T-helper 1 cell treated with Interleukin-12 subunit alpha and Interleukin-12 subunit beta and Interleukin-4 antibody, amounts not matched to agents 30 μg/mL and 1 μg/mL, for 36 hours (primary cell): ENCODE data around the gene HK1.
"Not testable (repeated sequence)": the region's sequence is repeated elsewhere in the genome, so short reads cannot be mapped to it uniquely, and the experiment has no call there.

Source experiments
- H3K27ac Mint-ChIP-seq: one replicate; pipeline ENCODE4 v1.8.0; 2021; ENCODE audit warnings: mild to moderate bottlenecking, mixed read lengths
- H3K27me3 Mint-ChIP-seq: one replicate; pipeline ENCODE4 v1.8.0; 2021; ENCODE audit warnings: low read depth, mixed read lengths
- H3K36me3 Mint-ChIP-seq: one replicate; pipeline ENCODE4 v1.8.0; 2021; ENCODE audit warnings: low read depth, mixed read lengths
- H3K4me1 Mint-ChIP-seq: one replicate; pipeline ENCODE4 v1.8.0; 2021; ENCODE audit warnings: low read depth, mixed read lengths
- H3K4me3 Mint-ChIP-seq: one replicate; pipeline ENCODE4 v1.8.0; 2021; ENCODE audit warnings: mild to moderate bottlenecking, moderate library complexity, mixed read lengths
- H3K9me3 Mint-ChIP-seq: one replicate; pipeline ENCODE4 v1.8.0; 2021; ENCODE audit warnings: mixed read lengths

HK1 gene

GRCh38 chr10:69435966-69436520 is 157.7 kb downstream of the HK1 start:
- no peaks in the 10 kb centered on the region for H3K4me1 Mint-ChIP-seq
- H3K4me3 Mint-ChIP-seq = no peak overlapping the region
- H3K36me3 Mint-ChIP-seq = no peaks in the 10 kb centered on the region
- H3K27ac Mint-ChIP-seq = no peak overlapping the region
- peaks cover 10% of the 10 kb centered on the region for H3K27me3 Mint-ChIP-seq
- H3K9me3 Mint-ChIP-seq = no peaks in the 10 kb centered on the region

- Mint-ChIP-seq H3K27ac (no peak overlapping the region), H3K36me3 (no peaks in the 10 kb centered on the region), H3K4me3 (no peak overlapping the region), H3K9me3 (no peaks in the 10 kb centered on the region), H3K27me3 (peaks cover 11% of the 10 kb centered on the region), H3K4me1 (no peaks in the 10 kb centered on the region)
Observed at GRCh38 chr10:69437321-69438259, 159.3 kb downstream of the HK1 start.

DNA sequence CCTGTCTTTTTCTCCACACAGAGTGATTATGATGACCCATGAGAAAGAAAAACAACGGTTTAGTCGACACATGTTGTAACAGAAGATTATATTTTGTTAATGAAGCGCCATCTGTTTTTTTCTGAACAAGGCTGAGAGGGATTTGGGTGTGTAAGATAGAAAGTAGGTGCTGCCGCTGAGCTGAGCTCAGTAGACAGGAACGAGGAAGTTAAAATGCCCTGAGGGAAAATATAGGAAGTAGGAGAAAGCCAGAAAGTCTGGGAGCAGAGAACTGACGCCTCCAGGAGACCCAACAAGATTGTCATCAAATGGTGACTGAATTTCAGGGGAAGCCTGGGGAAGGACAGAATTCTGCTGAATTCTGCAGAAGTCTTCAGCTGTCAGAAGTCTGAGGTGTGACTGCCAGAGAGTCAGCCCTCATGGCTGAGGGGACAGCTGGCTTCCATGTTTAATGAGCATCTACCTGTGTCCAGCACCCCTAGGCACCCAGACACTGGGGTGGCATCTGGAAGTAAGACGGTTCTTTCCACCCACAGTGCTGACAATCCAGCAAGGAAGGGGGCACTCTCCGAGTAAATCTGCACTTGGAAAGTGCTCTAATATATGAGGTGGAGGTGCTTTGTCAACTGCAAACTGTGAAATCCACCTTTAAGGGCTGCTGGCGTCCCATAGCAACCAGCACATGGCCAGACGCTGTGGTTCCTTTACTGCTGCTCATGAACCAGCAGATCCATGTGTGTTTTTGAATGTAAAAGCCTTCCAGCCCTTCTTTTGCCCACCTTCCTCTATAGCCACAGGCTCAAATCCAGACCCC is 160.4 kb downstream of the HK1 start:
- H3K27me3 Mint-ChIP-seq = peaks cover 18% of the 10 kb centered on the region
- H3K27ac Mint-ChIP-seq = no peak overlapping the region
- no peaks in the 10 kb centered on the region for H3K36me3 Mint-ChIP-seq
- no peaks in the 10 kb centered on the region for H3K4me1 Mint-ChIP-seq
- H3K4me3 Mint-ChIP-seq = no peak overlapping the region
- no peaks in the 10 kb centered on the region for H3K9me3 Mint-ChIP-seq

DNA sequence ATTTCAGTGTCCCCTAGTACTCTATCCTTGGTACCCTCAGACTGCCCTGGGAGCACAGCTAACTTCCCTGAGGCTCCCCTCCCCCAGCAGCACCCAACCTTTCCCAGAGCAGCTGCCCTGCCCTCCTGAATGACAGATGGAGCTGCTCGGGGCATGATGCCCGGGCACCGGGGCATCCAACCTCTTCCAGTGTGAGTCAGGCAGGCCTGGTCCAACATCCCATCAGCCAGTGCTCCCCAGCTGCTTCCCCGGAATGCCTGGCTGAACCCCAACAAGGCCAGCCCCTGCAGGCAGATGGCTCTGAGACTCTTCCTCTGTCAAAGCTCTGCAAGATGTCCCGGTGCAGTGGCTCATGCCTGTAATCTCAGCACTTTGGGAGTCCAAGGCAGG is 161.0 kb downstream of the HK1 start:
- H3K27me3 Mint-ChIP-seq = peaks cover 18% of the 10 kb centered on the region

DNA sequence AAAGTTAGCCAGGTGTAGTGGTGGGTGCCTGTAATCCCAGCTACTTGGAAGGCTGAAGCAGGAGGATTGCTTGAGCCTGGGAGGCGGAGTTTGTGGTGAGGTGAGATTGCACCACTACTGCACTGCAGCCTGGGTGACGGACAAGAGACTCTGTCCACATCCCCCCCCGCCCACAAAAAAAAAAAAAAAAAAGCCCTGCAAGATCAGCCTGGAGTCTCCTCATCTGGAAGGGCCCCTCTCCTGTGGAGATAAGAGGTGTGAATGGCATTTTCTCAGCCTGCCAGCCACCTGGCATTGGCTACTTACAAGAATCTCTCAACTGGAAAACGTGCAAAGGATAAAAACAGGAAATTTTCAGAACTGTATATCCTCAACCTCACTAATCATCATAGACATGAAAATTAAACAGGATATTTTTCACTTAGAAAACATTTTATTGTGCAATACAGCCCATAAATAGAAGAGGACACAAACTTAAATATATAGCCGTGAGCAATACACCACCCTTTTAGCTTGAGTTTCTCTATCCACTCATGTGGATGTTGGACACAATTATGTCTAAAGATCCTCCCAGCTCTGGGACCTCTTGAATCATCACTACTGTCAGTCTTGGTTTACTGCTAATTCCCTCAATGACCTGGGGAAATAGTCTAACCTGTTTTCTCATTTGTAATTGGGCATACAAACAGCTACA is 161.7 kb downstream of the HK1 start:
- H3K9me3 Mint-ChIP-seq = no peaks in the 10 kb centered on the region

More for the DNA sequence above, 161.0 kb downstream of the HK1 start:
- Mint-ChIP-seq H3K9me3 (no peaks in the 10 kb centered on the region), H3K27ac (no peak overlapping the region), H3K4me3 (no peak overlapping the region), H3K4me1 (no peaks in the 10 kb centered on the region), H3K36me3 (no peaks in the 10 kb centered on the region)

DNA sequence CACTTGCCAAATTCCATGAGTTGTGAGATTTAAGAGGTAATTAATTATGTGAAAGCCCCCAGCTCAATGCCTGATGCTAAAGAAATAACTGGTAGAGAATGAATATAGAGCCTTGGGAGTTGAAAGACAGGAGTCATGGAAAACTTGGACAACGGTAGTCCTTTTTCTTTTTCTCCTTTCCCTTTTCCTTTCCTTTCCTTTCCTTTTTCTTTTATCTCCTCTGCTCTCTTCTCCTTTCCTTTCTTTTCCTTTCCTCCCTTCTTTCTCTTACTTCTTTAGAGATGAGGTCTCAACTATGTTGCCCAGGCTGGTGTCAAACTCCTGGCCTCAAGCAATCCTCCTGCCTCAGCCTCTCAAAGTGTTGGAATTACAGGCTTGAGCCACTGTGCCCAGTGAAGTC is 165.1 kb downstream of the HK1 start:
- Mint-ChIP-seq H3K4me3 (no peak overlapping the region), H3K27me3 (peaks cover 18% of the 10 kb centered on the region), H3K9me3 (no peaks in the 10 kb centered on the region), H3K27ac (no peak overlapping the region), H3K36me3 (no peaks in the 10 kb centered on the region), H3K4me1 (peaks cover 3% of the 10 kb centered on the region)

More for the DNA sequence above, 161.7 kb downstream of the HK1 start:
- Mint-ChIP-seq H3K36me3 (no peaks in the 10 kb centered on the region), H3K27ac (no peak overlapping the region), H3K4me1 (no peaks in the 10 kb centered on the region), H3K27me3 (peaks cover 18% of the 10 kb centered on the region), H3K4me3 (no peak overlapping the region)

DNA sequence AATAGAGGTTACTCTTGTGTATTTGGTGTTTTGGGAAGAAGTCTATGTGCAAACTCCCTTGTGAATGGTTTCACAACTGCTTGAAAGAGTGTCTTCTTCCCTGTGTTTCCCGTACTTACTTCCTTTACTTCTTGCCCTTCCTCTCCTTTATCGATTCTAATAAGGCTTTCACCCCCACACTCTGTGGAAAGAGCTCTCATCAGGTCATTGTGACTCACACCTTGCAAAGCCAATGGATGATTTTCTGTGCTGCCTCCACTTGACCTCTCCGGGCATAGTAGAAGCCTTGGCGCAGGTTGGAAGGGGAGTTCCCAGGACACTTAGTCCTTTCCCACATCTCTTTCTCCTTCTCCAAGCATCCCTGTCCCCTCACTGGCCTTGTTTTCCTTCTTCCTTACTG is 166.7 kb downstream of the HK1 start:
- Mint-ChIP-seq H3K27me3 (peaks cover 12% of the 10 kb centered on the region), H3K4me1 (peaks cover 11% of the 10 kb centered on the region), H3K36me3 (no peaks in the 10 kb centered on the region), H3K4me3 (no peak overlapping the region), H3K27ac (no peak overlapping the region), H3K9me3 (no peaks in the 10 kb centered on the region)

DNA sequence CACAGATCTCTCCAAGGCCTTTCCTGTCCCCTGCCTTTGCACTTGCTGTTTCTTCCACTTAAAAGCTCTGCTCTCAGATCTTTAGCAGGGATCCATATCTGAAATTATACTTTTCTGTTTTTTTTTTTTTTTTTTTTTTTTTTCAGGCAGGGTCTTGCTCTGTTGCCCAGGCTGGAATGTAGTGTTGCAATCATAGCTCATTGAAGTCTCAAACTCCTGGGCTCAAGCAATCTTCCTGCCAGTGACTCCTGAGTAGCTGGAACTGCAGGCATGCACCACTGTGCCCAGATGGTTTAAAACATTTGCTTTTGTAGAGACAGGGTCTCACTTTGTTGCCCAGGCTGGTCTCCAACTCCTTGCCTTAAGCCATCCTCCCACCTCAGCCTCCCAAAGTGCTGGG is 167.9 kb downstream of the HK1 start:
- H3K9me3 Mint-ChIP-seq = no peaks in the 10 kb centered on the region
- no peak overlapping the region for H3K4me3 Mint-ChIP-seq
- peaks cover 10% of the 10 kb centered on the region for H3K27me3 Mint-ChIP-seq
- H3K27ac Mint-ChIP-seq = peak overlapping the region; percentile 8
- H3K4me1 Mint-ChIP-seq = peaks cover 15% of the 10 kb centered on the region
- no peaks in the 10 kb centered on the region for H3K36me3 Mint-ChIP-seq

DNA sequence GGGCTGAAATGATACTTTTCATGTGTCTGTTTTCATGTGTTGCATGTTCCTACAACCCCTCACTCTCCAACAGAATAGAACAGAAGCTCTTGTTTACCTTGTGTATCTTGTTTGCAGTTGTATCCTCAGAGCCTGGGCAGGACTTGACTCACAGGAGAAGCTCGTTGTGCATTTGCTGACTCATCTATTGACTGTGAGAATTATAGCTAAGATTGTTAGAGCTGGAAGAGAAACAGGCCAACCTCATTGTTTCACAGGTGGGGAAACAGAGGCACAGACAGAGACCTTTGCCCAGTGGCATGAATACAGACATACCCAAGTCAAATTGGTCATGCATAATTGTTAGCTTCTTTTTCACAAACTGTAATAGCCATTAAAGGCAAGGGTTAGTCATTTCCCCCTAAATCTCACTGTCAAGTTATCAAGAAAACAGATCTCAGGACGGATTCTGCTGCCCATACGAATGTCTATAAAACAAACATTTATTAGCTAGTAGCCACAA is 168.4 kb downstream of the HK1 start:
- Mint-ChIP-seq H3K27ac (peak overlapping the region; percentile 8), H3K27me3 (peaks cover 9% of the 10 kb centered on the region), H3K4me3 (no peak overlapping the region), H3K9me3 (no peaks in the 10 kb centered on the region), H3K36me3 (no peaks in the 10 kb centered on the region), H3K4me1 (peaks cover 15% of the 10 kb centered on the region)

DNA sequence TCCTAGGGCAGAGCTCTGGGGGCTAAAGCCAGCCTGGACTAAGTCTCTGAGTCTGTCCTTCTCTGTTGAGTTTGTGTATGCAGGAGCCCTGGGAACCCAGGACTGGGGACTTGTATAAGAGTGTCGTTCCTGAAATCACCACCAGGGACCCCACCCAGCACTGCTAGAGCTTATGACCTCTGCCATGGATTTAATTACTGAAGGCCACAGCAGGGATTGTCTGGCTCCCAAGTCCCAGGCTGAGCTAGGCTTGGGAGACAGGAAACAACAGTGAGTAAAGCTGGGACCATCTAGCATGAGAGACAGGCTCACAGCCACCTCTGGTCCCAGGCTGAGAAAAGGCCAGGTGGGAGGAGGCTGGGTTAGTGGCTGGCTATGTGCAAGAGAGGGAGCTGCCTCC is 171.5 kb downstream of the HK1 start:
- Mint-ChIP-seq H3K27ac (peak overlapping the region; percentile 49), H3K27me3 (peaks cover 16% of the 10 kb centered on the region), H3K4me1 (peaks cover 21% of the 10 kb centered on the region), H3K4me3 (no peak overlapping the region), H3K36me3 (no peaks in the 10 kb centered on the region), H3K9me3 (no peaks in the 10 kb centered on the region)

- Mint-ChIP-seq H3K4me1 (peaks cover 21% of the 10 kb centered on the region), H3K27me3 (peaks cover 16% of the 10 kb centered on the region)
- H3K36me3 Mint-ChIP-seq, H3K27ac Mint-ChIP-seq, H3K4me3 Mint-ChIP-seq, H3K9me3 Mint-ChIP-seq: not testable (repeated sequence)
Observed at GRCh38 chr10:69450395-69450794, 172.1 kb downstream of the HK1 start.

GRCh38 chr10:69451209-69451783 is 173.0 kb downstream of the HK1 start, which contains the start of gene TSPAN15:
TSPAN15 (plus strand) TSS chr10:69451465; CDS start chr10:69451595, 130 bp downstream.
- no peaks in the 10 kb centered on the region for H3K36me3 Mint-ChIP-seq
- H3K9me3 Mint-ChIP-seq = no peaks in the 10 kb centered on the region
- H3K4me3 Mint-ChIP-seq = peak within 1 kb of the TSS; percentile 89
- H3K27ac Mint-ChIP-seq = peak within 1 kb of the TSS; percentile 24
- H3K27me3 Mint-ChIP-seq = peaks cover 16% of the 10 kb centered on the region
- peaks cover 21% of the 10 kb centered on the region for H3K4me1 Mint-ChIP-seq
